ENCODE data around the gene TMEM82.

TMEM82 gene

DNA sequence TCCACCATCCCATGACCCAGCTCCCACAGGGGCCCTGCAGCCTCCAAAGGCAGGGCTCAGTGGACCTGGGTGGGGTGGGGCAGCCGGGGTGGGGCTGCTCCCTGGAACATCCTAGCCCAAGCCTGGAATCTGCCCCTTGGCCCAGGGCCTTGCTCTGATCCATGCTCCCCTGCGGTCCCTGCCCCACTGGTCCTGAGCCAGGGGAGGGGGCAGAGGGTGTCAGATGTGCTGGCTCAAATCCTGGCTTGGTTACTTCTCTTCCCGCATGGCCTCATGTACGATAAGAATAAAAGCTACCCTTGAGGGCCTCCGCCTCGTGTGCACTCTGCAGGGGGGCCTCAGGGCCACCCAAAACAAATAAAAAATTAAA, 5.4 kb upstream of the TMEM82 start:
- DNase-seq: no peak

GRCh38 chr1:15737324-15738319, 4.7 kb upstream of the TMEM82 start:
- DNase-seq: no peak

- DNase-seq: no peak
Observed at GRCh38 chr1:15738416-15739113, 3.7 kb upstream of the TMEM82 start.

GRCh38 chr1:15739259-15739658, 3.0 kb upstream of the TMEM82 start:
- no peak for DNase-seq

DNA sequence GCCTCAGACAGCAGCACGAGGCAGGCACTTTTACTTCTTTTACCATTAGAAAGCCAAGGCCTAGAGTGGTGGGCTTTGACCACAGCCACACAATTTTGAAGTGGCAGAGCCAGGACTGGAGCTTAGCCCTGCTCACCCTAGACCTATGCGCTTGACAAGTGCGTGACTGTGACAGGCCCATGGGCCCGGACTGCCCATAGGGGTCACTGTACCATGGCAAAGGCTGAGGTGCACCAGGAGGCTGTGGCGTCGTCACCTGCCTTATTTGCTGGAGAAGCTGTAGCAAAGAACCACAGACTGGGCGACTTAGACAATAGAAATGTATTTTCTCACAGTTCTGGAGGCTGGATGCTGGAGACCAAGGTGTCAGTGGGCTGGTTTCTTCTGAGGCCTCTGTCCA, 2.6 kb upstream of the TMEM82 start:
- no peak for DNase-seq

- peak; percentile 71 to 76 for DNase-seq
Observed at GRCh38 chr1:15740924-15741850, 1.1 kb upstream of the TMEM82 start.

GRCh38 chr1:15744122-15744679, 1.9 kb downstream of the TMEM82 start:
- no peak for DNase-seq

- DNase-seq: no peak
Observed at GRCh38 chr1:15747378-15747777, 5.1 kb downstream of the TMEM82 start.

- no peak for DNase-seq
Observed at GRCh38 chr1:15748264-15748663, 6.0 kb downstream of the TMEM82 start.

DNA sequence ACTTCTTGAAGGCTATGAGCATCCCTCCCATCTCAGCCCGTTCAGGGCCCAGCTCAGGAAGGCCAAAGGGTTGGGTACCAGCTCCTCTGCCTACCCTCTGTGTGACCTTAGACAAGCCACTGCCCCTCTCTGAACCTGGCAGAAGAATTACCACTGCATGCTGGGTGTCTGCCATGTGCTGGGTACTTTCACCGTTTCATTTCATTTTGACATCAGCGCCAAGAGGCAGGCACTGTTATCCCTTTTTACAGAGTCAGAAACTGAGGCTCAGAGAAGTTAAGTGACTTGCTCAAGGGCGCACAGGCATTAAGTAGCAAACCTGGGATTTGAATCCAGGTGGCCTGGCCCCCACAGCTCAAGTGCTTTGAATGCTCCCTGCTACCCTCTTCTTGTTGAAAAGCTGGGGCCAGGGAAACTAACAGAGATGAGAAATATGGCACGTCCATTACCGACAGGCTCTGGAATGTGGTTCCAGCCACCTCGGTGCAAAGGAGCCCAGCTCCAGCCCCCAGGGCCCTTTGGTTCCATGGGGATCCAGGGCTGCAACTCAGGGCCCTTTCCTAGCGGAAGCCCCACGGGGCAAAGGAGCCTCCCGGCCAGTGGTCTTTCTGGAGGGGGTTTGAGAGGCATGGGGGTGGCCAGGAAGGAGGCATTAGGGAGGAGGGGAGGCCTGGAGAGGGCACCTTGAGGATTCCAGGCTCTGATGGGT, 6.5 kb downstream of the TMEM82 start:
- DNase-seq: no peak

DNA sequence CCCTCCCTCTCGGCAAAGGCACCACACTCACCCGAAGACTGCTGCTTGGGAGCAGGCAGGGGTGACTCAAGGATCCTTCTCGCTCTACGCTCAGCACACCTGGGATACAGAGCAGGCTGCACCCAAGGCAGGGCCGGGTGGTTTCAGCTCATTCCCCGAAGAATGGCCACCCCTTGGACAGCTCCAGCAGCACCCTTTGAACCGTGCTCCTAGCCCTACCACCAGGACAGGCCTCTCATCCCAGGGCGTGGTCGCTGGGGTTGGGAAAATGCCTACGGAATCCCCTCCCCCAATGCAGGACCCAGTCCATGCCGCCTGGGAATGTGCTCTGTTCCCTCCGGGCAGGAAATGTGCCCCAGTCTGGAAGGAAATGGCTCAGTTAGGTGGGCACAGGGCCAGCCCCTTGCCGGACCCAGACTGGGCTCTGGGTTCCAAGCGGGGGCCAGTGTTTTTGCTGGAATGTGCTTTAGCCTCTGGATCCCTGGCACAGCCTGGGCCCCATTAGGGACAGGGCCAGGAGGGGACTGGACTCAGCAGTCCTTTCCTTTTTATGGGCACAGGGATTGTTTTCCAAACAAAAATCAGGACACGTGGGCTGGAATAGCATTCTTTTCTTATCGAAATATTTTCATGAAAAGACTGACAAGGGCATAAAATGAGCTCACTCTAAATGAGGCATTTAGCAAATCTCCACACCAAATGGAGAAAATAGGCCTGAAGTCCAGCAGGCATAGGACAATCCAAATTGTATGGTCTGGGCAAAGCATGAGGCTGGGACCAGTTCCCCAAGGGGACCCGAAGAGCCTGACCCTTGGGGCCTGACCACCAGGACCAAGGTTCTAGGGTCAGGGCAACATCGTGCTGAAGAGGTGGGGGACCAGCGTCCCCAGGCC, 7.3 kb downstream of the TMEM82 start:
- DNase-seq: no peak

- no peak for DNase-seq
Observed at GRCh38 chr1:15750924-15751323, 8.6 kb downstream of the TMEM82 start.

- DNase-seq: no peak
Observed at GRCh38 chr1:15751717-15752116, 9.4 kb downstream of the TMEM82 start.

- no peak for DNase-seq
Observed at GRCh38 chr1:15753776-15754175, 11.5 kb downstream of the TMEM82 start.

GRCh38 chr1:15755021-15755645, 12.8 kb downstream of the TMEM82 start:
- no peak for DNase-seq

DNA sequence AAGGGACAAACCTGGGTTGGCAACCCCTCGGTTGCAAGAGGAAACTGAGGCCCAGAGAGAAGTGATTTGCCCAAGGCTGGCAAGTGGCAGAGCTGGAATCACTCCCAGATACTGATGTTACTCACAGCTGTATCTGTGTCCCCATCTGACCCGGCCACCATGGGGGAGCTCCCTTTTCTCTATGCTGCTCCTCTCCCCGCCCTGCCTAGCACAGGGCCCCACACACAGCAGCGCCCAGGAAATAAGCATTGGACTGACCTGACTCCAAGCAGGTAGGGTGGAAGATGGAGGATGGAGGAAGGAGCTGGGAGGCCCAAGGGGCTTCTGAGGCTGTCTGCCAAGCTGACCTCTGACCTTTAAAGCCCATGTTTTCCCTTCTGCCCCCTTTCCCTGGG, 13.3 kb downstream of the TMEM82 start:
- DNase-seq: no peak

DNA sequence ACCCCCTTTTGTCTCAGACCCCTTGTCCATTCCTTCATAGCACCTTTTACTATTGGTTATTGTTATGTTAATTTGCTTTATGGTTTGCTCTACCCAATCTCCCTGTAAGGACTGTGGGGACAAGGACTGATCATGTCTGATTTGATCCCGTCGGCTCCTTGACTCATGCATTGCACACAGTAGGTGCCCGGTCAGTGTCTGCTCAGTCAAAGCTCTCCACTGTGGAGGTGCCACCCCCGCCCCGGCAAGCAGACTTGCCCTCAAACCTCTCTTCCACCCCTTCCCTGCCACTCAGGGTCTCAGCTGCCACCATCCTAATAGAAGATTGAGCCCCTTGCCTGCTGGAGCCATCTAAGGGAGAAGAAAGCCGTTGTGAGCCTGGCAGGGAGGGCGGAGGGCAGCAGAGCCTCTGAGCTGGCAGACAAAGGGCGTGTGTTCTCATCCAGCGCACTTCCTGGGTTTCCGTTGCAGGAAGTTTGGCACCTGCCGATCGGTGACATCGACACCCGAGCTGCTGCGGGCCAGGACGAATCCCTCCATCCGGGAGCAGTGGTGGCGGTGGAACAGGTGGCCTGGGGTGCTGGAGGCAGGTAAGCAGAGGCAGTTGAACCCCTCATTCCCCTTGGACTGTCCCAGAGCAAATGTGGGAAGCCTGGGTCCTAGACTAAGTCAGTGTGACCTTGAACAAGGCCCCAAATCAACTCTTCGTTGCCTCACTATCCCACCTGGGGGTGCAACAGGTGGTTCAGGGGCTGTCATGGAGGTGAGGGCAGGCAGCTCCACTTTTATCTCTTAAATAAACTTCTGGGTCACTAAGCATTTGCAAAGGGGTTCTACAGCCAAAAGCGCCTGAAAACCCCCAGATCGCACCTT, 14.1 kb downstream of the TMEM82 start:
- no peak for DNase-seq

- no peak for DNase-seq
Observed at GRCh38 chr1:15757016-15757543, 14.8 kb downstream of the TMEM82 start.
